ENCODE results near the gene FAM168B.

The FAM168B gene

DNA sequence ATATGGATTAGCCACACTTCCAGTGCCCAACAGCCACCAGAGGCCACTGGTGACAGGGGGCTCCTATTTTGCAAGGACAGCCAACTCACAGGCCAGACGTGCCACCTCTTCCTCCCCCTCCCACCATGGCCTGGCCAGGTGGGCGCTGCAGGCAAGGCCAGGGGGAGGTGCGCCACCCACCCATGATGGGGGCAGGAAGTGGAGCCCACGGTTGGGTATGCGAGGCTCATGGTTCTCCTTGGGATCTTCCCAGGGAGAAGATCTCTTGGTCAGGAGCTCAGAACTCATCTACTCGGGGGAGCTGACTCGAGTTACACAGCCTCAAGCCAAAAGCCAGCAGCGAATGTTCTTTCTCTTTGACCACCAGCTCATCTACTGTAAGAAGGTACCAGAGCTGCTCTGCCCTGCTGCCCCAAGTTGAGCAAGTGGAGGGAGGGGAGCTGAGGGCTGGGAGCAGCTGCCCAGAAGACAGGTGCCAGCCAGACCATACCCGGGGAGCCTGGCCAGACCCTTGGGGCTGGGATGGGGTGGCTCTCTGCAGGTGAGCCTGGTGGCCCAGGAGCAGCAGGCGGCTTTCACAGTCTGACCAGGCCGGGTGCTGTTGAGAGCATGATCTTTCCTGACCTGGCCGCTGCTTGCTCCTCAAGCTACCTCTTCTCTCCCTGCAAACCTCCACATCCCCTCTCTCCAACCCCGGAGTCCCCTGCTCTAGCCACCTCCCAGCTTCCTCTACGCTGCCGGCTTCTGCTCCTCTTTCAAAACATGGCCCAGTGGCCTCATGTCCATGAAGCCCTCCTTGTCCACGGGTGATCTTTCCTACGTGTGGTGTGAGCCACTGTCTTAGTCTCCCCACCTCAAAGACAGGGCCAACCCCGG is 49.8 kb downstream of the FAM168B start:
- Mint-ChIP-seq H3K9me3 (no peaks in the 10 kb centered on the region), H3K4me3 (no peak overlapping the region), H3K27ac (no peak overlapping the region), H3K36me3 (ENCODE audit: low read depth) (peaks cover 3% of the 10 kb centered on the region), H3K27me3 (ENCODE audit: low read depth) (peaks cover 10% of the 10 kb centered on the region), H3K4me1 (ENCODE audit: low read depth) (peaks cover 9% of the 10 kb centered on the region)

DNA sequence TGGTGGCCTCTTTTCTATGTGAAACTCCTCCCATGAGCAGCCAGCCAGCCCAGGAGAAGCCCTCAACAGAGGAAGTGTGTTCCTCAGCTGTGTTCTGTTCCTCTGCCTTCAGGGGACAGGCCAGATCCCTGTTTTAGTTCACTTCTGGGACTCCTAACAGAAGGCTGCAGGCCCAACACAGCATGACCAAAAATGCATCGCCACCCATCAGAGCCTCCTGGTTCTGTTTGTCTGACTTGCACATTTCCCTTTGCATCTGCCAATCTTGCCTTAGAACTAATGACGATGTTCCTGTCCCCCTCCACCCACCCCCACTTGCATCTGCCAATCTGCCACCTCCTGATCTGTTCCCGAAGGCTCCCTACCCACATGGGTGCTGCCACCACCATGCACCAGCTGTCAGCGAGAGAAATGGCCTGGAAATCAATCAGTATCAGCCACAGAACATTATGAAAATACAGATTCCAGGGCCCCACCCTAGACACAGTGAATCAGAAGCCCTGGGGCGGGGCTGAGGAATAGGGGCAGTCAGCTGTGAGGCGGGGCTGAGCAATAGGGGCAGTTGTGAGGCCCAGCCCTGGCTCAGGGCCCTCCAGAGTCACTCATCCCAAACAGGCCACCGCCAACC is 51.0 kb downstream of the FAM168B start:
- no peak overlapping the region for H3K4me3 Mint-ChIP-seq
- peaks cover 9% of the 10 kb centered on the region for H3K4me1 Mint-ChIP-seq (ENCODE audit: low read depth)
- peaks cover 18% of the 10 kb centered on the region for H3K27me3 Mint-ChIP-seq (ENCODE audit: low read depth)
- H3K27ac Mint-ChIP-seq: no peak overlapping the region
- H3K36me3 Mint-ChIP-seq (ENCODE audit: low read depth): no peaks in the 10 kb centered on the region
- no peaks in the 10 kb centered on the region for H3K9me3 Mint-ChIP-seq

DNA sequence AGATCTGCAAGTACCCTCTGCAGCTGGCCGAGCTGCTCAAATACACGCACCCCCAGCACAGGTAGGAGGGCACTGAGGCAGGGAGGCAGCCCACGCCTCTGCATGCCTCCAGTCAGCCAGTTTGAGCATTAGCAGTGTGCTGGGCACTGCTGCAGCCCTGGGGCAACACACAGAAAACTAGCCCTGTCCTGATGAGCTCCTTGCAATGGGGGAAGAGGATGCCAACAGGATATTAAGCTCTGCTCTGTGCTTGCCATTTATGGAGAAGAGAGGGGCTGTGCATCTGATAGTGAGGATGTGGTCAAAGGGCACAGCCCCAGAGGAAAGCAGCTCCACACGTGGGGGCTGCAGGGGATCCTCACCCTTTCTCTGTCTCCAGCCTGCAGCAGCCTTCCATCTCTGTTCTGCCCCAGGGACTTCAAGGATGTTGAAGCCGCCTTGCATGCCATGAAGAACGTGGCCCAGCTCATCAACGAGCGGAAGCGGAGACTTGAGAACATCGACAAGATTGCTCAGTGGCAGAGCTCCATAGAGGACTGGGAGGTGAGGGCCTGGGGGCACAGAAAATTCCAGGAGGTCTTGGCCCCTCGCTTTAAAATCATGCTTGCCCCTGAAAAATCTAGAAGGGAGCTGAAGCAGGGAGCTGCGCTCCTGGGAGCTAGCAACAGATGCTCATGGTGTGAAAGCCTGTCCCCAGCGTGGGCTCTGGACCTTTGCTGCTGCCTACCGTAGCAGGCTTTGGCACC is 51.7 kb downstream of the FAM168B start:
- no peak overlapping the region for H3K27ac Mint-ChIP-seq
- no peaks in the 10 kb centered on the region for H3K9me3 Mint-ChIP-seq
- H3K27me3 Mint-ChIP-seq (ENCODE audit: low read depth): peaks cover 25% of the 10 kb centered on the region
- H3K4me1 Mint-ChIP-seq (ENCODE audit: low read depth): peaks cover 9% of the 10 kb centered on the region
- H3K4me3 Mint-ChIP-seq: no peak overlapping the region
- no peaks in the 10 kb centered on the region for H3K36me3 Mint-ChIP-seq (ENCODE audit: low read depth)

GRCh38 chr2:131040661-131041401 is 52.4 kb downstream of the FAM168B start:
- H3K4me1 Mint-ChIP-seq (ENCODE audit: low read depth): peaks cover 9% of the 10 kb centered on the region
- H3K9me3 Mint-ChIP-seq: no peaks in the 10 kb centered on the region
- no peak overlapping the region for H3K27ac Mint-ChIP-seq
- no peaks in the 10 kb centered on the region for H3K36me3 Mint-ChIP-seq (ENCODE audit: low read depth)
- peaks cover 33% of the 10 kb centered on the region for H3K27me3 Mint-ChIP-seq (ENCODE audit: low read depth)
- H3K4me3 Mint-ChIP-seq: no peak overlapping the region

DNA sequence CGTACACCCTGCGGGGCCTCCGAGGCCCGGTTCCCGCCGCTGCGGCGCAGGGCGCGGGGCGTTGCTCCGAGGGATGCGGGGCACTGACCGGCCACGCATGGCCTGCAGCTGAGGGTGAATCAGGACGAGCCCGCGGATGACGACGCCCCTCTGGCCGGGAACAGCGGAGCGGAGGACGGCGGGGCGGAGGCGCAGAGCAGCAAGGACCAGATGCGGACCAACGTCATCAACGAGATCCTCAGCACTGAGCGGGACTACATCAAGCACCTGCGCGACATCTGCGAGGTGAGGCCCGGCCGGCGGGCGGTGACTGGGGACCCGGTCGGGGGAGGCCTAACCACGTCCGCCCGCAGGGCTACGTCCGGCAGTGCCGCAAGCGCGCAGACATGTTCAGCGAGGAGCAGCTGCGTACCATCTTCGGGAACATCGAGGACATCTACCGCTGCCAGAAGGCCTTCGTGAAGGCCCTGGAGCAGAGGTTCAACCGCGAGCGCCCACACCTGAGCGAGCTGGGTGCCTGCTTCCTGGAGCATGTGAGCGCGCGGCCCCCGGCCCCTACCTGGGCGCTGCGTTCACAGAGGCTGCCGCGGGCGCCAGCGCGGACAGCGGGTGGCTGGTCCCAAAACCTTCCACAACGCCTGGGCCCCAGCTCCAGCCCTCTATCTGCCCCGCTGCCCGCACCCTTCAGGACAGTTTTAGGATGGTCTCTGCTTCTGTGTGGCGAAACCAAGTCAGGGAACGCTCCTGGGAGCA is 53.2 kb downstream of the FAM168B start:
- Mint-ChIP-seq H3K9me3 (no peaks in the 10 kb centered on the region), H3K36me3 (ENCODE audit: low read depth) (no peaks in the 10 kb centered on the region), H3K4me3 (no peak overlapping the region), H3K27me3 (ENCODE audit: low read depth) (peaks cover 36% of the 10 kb centered on the region), H3K4me1 (ENCODE audit: low read depth) (peaks cover 9% of the 10 kb centered on the region), H3K27ac (no peak overlapping the region)

GRCh38 chr2:131039535-131039907 is 53.7 kb downstream of the FAM168B start:
- no peak overlapping the region for H3K27ac Mint-ChIP-seq
- no peak overlapping the region for H3K4me3 Mint-ChIP-seq
- H3K9me3 Mint-ChIP-seq: no peaks in the 10 kb centered on the region
- H3K27me3 Mint-ChIP-seq (ENCODE audit: low read depth): peaks cover 36% of the 10 kb centered on the region
- H3K36me3 Mint-ChIP-seq (ENCODE audit: low read depth): no peaks in the 10 kb centered on the region
- H3K4me1 Mint-ChIP-seq (ENCODE audit: low read depth): peaks cover 9% of the 10 kb centered on the region

- no peak overlapping the region for H3K4me3 Mint-ChIP-seq
- H3K36me3 Mint-ChIP-seq (ENCODE audit: low read depth): no peaks in the 10 kb centered on the region
- H3K27me3 Mint-ChIP-seq (ENCODE audit: low read depth): peaks cover 41% of the 10 kb centered on the region
- peaks cover 9% of the 10 kb centered on the region for H3K4me1 Mint-ChIP-seq (ENCODE audit: low read depth)
- H3K9me3 Mint-ChIP-seq: no peaks in the 10 kb centered on the region
- H3K27ac Mint-ChIP-seq: no peak overlapping the region
Measured at GRCh38 chr2:131039101-131039440, 54.2 kb downstream of the FAM168B start.

- Mint-ChIP-seq H3K27me3 (ENCODE audit: low read depth) (peaks cover 47% of the 10 kb centered on the region), H3K9me3 (no peaks in the 10 kb centered on the region), H3K36me3 (ENCODE audit: low read depth) (no peaks in the 10 kb centered on the region), H3K27ac (no peak overlapping the region), H3K4me1 (ENCODE audit: low read depth) (peaks cover 9% of the 10 kb centered on the region), H3K4me3 (no peak overlapping the region)
Measured at GRCh38 chr2:131038258-131039100, 54.8 kb downstream of the FAM168B start.

DNA sequence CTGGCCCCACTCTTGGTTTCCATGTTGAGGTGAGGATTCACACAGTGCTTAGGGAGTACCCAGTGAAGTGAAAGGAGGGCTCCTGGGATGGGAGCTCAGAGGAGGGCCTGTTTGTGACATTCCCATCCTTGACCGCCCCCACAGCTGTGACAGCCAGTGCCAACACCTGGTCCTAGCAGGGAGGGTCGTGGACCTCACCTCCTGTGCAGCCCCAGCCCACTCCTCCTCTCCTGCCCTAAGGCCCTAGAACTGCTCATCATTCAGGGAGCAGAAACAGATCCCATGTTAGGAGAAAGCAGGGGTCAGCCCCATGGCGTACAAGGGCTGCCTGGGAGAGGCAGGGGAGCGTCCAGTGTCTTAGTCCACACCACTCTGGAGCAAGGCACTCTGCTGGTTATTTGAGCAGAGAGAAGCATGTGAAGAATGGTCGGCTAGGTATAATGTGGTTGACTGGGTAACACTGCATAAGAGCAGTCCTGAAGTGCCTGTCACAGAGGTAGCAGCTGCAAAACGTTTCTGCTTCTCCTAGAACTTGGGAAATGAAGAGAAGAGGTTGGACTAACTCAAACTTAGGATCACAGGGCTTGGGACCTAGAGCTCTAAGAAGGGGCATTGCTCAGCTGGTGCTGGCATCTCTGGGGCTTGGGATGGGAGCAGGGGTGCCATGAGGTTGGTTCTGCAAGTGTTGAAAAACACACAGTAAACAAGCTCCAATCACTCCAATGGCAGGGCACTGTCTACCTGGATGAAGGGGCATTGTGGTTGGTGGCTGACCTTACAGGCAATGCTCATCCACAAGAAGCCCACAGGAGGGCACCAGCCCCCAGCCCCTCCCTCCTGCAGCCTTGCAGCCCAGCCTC is 55.6 kb downstream of the FAM168B start:
- Mint-ChIP-seq H3K4me1 (ENCODE audit: low read depth) (peaks cover 9% of the 10 kb centered on the region), H3K27ac (no peak overlapping the region), H3K4me3 (no peak overlapping the region), H3K36me3 (ENCODE audit: low read depth) (no peaks in the 10 kb centered on the region), H3K27me3 (ENCODE audit: low read depth) (peaks cover 50% of the 10 kb centered on the region), H3K9me3 (no peaks in the 10 kb centered on the region)

GRCh38 chr2:131036696-131037397 is 56.4 kb downstream of the FAM168B start:
- Mint-ChIP-seq H3K27me3 (ENCODE audit: low read depth) (peaks cover 50% of the 10 kb centered on the region), H3K27ac (no peak overlapping the region), H3K4me3 (no peak overlapping the region), H3K9me3 (no peaks in the 10 kb centered on the region), H3K4me1 (ENCODE audit: low read depth) (peaks cover 7% of the 10 kb centered on the region), H3K36me3 (ENCODE audit: low read depth) (no peaks in the 10 kb centered on the region)

GRCh38 chr2:131036269-131036668 is 57.0 kb downstream of the FAM168B start:
- H3K27ac Mint-ChIP-seq: no peak overlapping the region
- H3K9me3 Mint-ChIP-seq: no peaks in the 10 kb centered on the region
- H3K4me3 Mint-ChIP-seq: no peak overlapping the region
- H3K36me3 Mint-ChIP-seq (ENCODE audit: low read depth): no peaks in the 10 kb centered on the region
- H3K4me1 Mint-ChIP-seq (ENCODE audit: low read depth): peaks cover 4% of the 10 kb centered on the region
- peaks cover 49% of the 10 kb centered on the region for H3K27me3 Mint-ChIP-seq (ENCODE audit: low read depth)

- no peaks in the 10 kb centered on the region for H3K9me3 Mint-ChIP-seq
- H3K27ac Mint-ChIP-seq: no peak overlapping the region
- H3K36me3 Mint-ChIP-seq (ENCODE audit: low read depth): no peaks in the 10 kb centered on the region
- H3K27me3 Mint-ChIP-seq (ENCODE audit: low read depth): peaks cover 44% of the 10 kb centered on the region
- H3K4me1 Mint-ChIP-seq (ENCODE audit: low read depth): no peaks in the 10 kb centered on the region
- no peak overlapping the region for H3K4me3 Mint-ChIP-seq
Measured at GRCh38 chr2:131035826-131036231, 57.4 kb downstream of the FAM168B start.
